GM18858 (cell line): ENCODE results near the gene ASIC4.

Experiments used
- ATAC-seq: cut with Tn5 transposase; IDR thresholded peaks from one replicate; pipeline ENCODE4 v1.9.1; 2021; ENCODE audit not compliant: unreplicated experiment

Gene ASIC4

GRCh38 chr2:219478916-219479315 lies 35.4 kb upstream of the ASIC4 start:
- ATAC-seq: no peak

GRCh38 chr2:219480004-219480403 lies 34.3 kb upstream of the ASIC4 start:
- no peak for ATAC-seq

GRCh38 chr2:219482674-219483405 lies 31.4 kb upstream of the ASIC4 start:
- ATAC-seq: no peak

GRCh38 chr2:219483451-219484342 lies 30.6 kb upstream of the ASIC4 start:
- no peak for ATAC-seq

GRCh38 chr2:219484343-219485200 lies 29.7 kb upstream of the ASIC4 start:
- ATAC-seq: no peak

GRCh38 chr2:219485201-219485580 lies 29.1 kb upstream of the ASIC4 start:
- ATAC-seq: no peak

- ATAC-seq: no peak
These were observed 27.8 kb upstream of the ASIC4 start for GRCh38 chr2:219486380-219486959.

- no peak for ATAC-seq
These were observed 26.0 kb upstream of the ASIC4 start for GRCh38 chr2:219488149-219488843.

GRCh38 chr2:219488844-219489194 lies 25.5 kb upstream of the ASIC4 start:
- no peak for ATAC-seq

- no peak for ATAC-seq
These were observed 25.0 kb upstream of the ASIC4 start for GRCh38 chr2:219489315-219489714.

GRCh38 chr2:219490186-219490585 lies 24.1 kb upstream of the ASIC4 start:
- ATAC-seq: no peak

GRCh38 chr2:219490600-219491130 lies 23.6 kb upstream of the ASIC4 start:
- ATAC-seq: no peak

GRCh38 chr2:219491278-219491963 lies 22.9 kb upstream of the ASIC4 start:
- no peak for ATAC-seq

- no peak for ATAC-seq
These were observed 21.7 kb upstream of the ASIC4 start for GRCh38 chr2:219492575-219492974.

- no peak for ATAC-seq
These were observed 21.2 kb upstream of the ASIC4 start for GRCh38 chr2:219493086-219493485.

GRCh38 chr2:219494952-219495530 lies 19.2 kb upstream of the ASIC4 start:
- no peak for ATAC-seq

- no peak for ATAC-seq
These were observed 18.7 kb upstream of the ASIC4 start for GRCh38 chr2:219495531-219496122.

GRCh38 chr2:219496247-219496824 lies 17.9 kb upstream of the ASIC4 start:
- no peak for ATAC-seq
